Superior temporal gyrus (tissue), 1 donor: Measurements from ENCODE around the gene NHEJ1.

Source experiments
- DNase-seq: peaks from one replicate; pipeline ENCODE4 v3.0.0-alpha.2; 2016; ENCODE audit errors: extremely low spot score

Gene NHEJ1

DNA sequence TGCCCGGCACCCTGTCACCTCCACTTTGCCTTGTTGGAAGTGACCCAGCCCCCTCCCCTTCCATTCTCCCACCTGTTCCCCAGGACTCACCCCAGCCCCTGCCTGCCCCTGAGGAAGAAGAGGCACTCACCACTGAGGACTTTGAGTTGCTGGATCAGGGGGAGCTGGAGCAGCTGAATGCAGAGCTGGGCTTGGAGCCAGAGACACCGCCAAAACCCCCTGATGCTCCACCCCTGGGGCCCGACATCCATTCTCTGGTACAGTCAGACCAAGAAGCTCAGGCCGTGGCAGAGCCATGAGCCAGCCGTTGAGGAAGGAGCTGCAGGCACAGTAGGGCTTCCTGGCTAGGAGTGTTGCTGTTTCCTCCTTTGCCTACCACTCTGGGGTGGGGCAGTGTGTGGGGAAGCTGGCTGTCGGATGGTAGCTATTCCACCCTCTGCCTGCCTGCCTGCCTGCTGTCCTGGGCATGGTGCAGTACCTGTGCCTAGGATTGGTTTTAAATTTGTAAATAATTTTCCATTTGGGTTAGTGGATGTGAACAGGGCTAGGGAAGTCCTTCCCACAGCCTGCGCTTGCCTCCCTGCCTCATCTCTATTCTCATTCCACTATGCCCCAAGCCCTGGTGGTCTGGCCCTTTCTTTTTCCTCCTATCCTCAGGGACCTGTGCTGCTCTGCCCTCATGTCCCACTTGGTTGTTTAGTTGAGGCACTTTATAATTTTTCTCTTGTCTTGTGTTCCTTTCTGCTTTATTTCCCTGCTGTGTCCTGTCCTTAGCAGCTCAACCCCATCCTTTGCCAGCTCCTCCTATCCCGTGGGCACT is 21.9 kb upstream of the NHEJ1 start:
- no peak for DNase-seq

DNA sequence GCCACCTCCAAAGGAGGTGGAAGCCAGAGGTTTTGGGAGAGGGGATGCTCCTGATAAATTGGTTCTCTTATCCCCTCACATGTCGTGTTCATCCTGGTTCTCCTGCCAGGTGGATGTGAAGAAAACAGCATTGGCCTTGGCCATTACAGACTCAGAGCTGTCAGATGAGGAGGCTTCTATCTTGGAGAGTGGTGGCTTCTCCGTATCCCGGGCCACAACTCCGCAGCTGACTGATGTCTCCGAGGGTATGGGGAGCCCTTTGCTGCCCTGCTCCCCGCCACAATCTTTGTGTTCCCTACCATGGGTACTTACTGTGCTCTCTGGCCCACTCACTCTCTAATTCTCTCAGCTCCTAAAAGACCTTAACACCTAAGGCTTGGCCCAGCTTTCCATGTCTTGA is 20.9 kb upstream of the NHEJ1 start:
- no peak for DNase-seq

DNA sequence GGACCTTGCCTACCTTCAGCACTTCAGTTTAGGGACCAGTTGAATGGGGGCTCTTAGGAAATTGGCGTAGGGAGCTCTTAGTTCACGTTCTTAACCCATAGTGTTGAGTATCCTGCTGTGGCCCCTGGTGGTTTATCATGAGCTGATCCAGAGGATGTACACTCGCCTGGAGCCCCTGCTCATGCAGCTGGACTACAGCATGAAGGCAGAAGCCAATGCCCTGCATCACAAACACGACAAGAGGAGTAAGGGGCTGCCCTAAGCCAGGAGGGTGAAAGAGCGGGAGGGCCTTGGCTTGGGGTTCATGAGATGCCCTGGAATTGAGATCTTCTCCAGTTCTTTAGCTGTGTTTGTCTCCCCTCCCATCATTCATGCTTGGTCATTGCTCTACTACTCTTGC is 20.3 kb upstream of the NHEJ1 start:
- no peak for DNase-seq

DNA sequence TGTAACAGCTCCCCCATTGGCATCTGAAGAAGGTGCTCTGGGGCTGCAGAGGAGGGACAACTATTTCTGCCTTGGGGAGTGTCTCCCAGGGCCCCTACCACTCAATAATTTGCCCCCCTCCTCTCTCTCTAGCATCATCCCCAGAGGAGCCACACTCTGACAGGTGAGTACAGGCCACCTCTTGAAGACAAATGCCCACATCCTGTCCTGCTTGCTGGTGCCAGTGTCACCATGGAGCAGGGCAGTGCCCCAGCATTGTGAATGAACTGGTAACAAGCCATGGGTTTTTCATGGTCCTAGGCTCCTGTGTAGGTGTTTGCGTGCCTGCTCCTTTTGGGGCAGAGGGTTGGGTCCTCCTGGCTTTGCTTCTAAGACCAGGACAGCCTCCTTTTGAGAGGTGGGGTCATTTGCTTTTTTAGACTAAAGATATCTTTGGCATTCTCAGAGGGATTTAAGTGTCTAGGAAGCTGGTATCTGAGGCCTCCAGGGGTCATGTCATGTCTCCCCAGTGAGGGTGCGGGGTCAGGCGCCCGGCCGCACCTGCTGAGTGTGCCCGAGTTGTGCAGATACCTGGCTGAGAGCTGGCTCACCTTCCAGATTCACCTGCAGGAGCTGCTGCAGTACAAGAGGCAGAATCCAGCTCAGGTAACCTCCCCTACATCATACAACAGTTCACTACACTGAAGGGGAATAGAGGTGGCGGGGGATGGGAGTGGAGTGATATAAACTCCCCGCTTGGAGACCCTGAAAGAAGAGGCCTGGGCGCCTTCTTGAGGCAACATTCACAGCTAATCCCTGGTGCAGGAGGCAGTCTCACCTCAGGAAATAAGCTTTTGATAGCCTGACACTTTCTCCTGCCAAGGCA is 19.2 kb upstream of the NHEJ1 start:
- no peak for DNase-seq

DNA sequence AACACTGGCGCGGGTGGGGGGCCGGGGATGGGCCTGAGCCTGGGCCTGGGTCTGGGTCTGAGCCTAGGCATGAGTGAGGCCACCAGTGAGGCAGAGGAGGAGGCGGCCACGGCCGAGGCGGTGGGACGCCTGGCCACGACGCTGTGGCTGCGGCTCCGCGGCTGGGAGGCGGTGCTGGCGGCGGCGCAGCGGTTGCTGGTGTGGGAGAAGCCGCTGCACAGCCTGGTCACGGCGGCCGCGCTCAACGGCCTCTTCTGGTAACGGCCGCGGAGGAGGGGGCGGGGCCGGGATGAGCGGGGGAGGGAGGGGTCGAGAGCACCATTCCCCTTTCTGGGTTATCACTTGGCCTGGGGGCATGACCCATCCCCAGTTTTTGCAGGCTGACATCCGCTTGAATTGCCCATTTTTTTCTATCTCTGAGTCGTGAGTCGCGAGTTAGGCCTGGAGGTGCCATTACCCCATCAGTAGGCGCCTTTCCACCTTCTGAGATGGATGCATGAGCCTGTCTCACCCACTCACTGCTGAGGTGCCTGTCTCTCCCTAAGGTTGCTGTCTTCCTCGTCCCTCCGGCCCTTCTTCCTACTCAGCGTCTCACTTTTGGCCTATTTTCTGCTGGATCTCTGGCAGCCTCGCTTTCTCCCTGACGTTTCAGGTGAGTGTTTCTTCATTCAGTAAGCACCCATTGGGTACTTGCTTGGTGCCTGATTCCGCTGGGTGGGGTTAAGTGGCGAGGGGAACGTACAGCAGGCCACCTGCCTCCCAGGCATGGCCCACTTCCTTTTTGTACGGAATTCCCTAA is 18.0 kb upstream of the NHEJ1 start:
- DNase-seq, result no peak

DNA sequence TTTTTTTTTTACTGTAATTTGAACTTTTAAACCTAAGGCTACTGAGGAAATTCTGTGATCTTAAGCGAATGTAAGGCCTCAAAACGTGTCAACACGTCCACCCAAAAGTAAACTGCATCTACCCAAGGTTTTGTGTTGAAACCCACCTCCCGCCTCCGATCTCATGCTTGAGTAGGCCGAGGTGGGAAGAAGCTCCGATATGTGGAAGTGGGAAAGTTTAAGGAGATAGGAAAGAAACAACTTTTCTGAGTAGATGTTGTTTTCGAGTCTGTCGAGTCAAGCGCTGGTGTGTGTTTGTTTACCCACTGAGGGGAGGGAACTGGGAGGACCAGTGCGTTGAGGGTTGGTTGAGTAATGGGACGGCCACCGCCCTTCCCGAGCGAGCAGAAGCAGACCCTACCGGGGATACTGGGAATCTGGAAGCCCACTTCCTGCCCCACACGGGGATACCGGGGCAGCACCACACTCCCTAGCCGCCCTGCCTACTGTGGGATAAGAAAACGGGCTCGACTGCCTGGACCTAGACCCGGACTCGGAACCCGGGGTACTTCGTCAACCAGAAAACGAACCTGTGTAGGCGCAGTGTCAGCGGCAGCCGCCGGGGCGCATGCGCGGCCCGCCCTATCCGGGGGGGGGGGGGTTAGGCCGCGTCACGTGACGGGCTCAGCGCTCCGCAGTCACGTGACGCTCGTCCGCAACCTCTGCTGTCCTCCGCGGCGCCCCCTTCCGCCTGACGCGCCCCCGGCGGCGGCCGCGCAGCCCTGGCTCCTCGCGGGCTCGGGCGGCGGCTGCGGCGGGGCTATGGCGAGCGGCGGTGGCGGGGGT is 17.1 kb upstream of the NHEJ1 start, which contains the start of gene RETREG2:
Gene RETREG2 (plus strand): TSS at position 724 of the 825 bp plus-strand sequence. CDS start 78 bp downstream, at position 802.
- peak; percentile 86 for DNase-seq

DNA sequence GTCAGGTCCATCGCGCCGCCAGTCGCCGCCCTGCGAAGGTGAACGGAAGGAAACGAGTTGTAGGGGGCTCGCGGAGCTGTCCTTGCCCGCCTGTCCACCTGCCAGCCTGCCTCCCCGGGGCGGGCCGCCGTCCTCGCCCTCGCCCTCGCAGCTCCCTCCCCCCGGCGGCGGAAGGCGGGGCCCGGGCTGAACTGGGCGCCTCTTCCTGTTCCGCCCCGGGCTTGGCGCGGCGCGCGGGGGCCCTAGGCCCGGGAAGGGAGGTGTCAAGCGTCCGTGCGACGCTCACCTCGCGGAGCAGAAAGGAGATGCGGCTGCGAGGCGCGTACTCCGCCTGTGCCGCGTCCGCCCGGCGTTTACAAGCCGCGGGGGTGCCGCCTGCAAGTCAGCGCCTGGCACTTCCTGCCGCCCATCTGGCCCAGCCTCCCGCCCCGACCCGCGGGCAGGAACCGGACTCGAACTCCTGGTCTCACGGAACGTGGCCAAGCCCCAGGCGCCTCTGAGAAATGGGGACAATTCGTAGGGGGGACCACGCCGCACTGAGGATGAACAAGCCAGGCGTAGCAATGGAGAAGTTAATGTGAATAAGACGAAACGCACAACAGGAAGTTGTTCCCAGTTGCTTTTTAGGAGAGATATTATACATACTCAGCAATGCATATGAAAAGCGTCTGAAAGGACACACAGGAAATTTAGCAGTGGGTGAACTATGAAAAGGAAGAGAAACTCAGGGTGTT is 16.4 kb upstream of the NHEJ1 start, which contains the start of gene CNPPD1:
Gene CNPPD1 (minus strand): TSS at position 108 of the 734 bp plus-strand sequence. CDS start 97 bp downstream, at position 11.
- peak; percentile 76 for DNase-seq

DNA sequence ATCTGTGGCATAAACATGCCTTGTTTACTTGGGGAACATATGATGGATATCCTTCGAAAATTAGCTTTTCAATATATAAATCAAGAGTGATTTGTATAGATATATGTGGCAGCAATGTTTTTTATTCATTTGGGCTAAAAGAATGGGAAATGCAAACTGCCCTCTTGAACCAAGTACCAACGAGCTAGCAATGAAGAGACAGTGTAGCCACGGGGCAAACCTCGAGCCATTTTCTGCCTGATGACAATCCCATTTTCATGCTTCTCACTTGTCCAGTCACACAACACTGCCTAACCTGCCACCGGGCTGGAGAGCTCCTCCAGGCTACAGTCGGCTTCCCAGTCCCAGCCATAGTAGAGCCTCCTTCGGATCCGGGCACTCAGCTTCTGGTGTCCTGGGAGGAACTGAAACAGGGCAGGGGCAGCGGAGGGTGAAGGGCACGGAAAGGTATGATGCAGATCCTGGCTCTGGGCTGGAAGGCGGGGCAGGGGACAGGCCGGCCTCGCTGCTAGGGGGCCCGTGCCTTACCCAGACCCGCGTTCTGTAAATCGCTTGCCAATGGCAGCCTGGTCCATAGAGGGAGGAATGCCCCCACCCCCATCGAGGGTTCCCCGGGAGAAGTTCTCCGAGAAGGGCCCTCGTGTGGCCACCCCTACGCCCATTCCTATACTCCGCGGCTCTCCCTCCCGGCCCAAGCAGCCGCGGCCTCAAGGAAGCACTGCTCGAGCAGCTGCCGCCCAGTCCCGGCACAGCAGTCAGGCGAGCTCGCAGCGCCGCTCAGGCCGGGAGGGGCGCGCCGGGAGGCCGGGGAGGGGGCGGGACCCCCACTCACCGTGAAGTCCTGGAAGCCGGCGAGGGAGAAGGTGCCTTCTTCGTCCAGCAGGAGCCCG is 15.6 kb upstream of the NHEJ1 start:
- DNase-seq, result peak; percentile 40

DNA sequence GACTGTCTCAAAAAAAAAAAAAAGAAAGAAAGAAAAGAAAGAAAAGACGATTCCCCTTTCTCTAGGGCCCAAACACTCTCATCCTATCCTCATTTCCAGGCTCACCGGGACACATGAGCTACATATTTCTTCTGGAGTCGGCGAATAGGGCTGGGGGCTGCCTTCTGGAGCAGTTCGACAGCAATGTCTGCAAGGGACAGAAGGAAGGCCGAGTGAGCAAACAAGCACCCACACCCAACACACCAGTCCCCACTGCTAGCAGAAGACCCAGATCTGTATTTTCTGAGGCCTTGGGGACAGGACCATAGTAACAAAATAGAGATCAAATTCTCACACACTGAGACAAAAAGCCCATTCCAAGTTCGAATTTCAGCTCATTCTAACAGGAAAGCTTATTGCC is 14.9 kb upstream of the NHEJ1 start:
- DNase-seq, result no peak

DNA sequence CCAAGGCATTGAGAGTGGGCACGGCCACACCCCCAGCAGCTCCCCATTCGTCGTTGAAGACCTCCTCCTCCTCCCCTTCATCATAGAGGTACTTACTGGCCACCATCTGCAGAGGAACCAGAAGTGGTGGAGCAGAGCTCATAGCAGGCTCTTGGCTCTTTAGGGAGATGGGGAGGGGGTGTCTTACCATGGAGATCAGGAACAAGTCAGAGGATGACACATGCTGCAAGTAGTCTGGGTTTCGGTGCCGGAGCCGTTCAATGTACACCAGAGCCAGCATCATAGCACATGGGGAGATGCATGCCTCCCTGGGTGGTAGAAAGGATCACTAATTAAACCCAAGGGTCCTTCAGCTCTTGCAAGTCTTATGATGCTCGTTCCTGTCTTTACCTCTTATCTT is 14.2 kb upstream of the NHEJ1 start:
- no peak for DNase-seq

DNA sequence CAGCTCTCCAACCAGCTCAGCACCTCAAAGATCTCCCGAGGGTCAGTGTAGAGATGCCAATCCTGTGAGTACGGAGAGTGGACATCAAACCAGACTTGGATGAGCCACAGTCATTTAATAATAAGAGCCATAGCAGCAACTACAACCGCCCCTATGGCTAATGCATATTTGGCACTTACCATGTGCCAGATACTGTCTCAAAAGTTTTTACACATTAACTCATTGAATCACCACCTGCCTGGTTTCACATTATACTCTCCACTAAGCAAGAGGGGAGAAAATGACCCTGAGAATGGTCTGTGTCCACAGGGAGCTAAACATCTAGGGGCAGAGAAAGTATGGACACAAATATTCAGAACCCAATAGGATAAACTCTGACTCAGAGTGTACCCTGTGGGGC is 13.5 kb upstream of the NHEJ1 start:
- no peak for DNase-seq

DNA sequence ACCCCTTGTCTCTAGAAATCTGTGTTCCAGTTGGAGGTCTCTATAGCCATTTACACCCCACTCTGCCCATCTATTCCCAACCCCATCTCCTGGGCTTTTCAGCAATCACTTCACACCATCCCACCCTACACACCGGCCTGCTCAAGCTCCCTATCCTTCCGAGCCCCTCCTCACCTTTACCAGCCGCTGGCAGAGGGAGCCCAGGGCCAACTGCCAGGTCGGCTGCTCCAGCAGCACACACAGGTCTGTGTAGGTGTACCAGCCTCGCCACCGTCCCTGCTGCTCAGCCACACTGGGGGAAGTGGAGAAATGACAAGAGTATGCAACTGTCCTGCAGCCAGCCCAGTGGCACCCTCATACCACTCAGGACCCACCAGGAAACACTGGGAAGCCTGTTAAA is 12.6 kb upstream of the NHEJ1 start:
- no peak for DNase-seq

DNA sequence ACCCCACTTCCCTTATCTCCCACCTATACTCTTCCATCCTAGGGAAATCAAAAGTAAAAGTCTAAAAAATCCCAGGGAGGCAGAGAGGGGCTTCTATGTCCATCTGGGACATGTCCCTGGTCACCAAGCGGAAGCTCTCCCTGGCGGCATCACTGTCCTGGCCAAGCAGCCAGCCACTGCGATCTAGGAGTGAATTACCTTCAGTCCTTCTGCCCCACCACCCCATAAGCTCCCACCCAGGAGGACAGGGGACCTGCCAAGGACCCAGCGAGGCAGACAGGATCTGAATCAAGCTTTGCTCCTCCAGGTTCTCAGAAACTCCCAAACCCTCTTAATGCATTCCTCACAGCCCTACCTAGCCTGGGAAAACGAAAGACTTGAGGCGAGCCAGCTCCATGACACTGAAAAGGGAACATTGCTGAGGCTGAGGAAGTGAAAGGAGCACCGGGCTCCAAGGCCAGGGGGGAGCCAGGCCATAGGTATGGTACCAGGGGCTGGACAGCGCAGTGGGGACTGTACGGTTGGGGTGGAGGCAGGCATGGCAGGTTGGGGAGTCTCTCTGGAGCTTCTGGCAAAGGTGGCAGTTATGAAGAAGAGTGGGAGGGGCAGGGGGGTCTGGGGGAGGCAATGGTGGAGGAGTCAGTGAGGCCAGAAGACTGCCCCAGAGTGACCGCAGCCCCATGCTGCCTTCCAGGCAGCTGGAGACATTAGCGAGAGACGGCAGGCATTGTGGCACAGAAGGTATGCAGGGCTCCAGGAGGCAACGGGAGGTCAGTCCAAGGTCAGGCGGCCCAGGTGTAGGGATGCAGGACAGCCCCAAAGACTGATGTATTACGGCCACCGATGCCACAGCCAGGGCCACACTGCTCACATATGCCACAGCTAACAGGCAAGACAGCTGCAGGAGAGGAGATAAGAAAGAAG is 11.9 kb upstream of the NHEJ1 start:
- DNase-seq, result no peak

DNA sequence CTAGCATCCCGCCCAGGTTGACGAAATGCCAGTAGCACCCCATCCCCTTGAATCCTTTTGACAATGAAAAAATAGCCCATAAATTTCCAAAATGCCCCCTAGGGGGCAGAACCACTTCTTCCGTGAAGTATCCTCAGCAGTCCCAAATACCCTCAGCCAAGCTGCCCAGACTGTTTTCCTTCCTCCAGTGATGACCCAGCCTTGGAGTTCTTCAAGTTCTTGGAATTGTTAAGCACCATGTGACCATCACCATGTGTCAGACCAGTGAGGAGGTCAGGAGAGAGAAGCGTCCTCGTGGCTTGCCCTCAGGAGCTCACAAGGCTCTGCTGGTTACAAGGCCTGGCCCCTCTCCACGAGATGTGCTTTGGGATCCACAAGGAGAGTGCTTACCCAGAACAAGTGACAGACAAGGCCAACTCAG is 10.6 kb upstream of the NHEJ1 start:
- peak; percentile 82 for DNase-seq

DNA sequence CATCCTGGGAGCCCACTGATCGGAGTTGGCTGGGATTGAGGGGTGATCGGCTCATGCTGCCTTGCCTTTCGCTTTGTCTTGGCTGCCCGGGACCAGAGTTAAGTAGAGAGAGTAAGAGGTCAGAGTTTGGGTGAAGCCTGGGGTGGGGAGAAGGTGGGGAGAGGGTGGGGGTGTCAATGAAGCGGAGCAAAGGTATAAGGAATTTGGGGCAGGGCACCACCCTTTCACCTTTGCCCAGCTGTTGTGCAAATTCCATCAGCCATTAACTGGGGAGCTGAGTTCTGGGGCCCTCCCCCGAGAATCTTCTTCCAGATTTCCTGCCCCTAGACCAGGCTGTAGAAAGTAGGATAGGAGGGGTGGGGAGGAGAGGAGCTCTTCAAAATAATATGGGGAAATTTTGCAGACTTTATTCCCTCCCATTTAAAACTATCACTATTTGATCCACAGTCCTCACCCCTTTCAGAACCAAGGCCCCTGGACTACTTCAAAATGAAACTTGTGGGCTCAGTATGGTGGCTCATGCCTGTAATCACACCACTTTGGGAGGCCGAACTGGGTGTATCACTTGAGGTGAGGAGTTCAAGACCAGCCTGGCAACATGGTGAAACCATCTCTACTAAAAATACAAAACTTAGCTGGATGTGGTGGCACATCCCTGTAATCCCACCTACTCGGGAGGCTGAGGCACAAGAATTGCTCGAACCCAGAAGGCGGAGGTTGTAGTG is 9.5 kb upstream of the NHEJ1 start, which contains the start of gene SLC23A3:
Gene SLC23A3 (minus strand): TSS at position 100 of the 725 bp plus-strand sequence. CDS start 45 bp downstream, at position 55.
- no peak for DNase-seq

DNA sequence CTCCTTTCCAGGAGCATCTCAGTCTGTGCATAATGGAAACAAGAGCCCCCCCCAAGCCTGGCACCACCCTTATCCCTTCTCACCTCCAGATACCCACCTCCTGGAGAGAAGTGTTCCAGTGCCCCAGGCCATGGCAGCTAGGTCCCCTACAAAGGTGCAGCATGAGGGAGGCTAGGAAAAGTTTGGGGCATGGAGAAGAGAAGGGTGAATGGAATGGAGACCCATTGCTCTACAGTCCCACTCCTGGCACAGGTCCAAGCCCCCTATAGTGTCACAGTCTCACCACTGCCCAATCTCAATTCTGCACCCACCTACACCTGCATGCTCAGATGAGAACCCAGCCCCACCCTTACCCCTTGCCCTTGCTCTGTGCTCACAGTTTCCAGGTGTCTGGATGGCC is 8.3 kb upstream of the NHEJ1 start:
- DNase-seq, result no peak

DNA sequence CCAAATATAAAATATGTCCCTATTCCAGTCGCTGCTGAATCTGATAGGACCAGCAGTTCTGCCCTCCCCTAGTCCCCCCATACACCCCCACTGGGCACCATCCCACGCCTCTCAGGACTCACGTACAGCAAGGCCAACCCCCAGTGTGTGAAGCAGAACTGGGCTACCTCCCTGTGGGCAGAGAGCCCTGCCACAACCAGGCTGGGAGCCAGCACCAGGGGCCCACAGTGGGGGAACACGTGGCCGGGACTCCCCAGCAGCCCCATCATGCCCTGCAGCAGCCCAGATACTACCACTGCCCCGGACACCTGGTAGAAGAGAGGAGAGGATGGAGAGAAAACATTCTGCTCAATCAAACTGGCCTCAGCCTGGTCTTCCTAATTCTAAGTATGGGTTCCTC is 7.9 kb upstream of the NHEJ1 start:
- DNase-seq, result no peak
